Left renal pelvis (tissue), 4 donors: ENCODE results near the gene KRTAP10-6. TPM values are rescaled to one million over a fixed set of nuclear protein-coding genes. Genes with fewer than 3 reads are reported as not detected.
"Not testable (repeated sequence)": the region's sequence is repeated elsewhere in the genome, so short reads cannot be mapped to it uniquely, and the experiment has no call there.

Source experiments
- DNase-seq, 4 donors: peaks; one replicate each; pipeline ENCODE4 v3.0.0-alpha.2; 2013; ENCODE audit warnings: low read depth in 4 of 4, low spot score in 3 of 4
- polyA plus RNA-seq, 4 donors: library from polyadenylated mRNA; unstranded; fragments of 120-200 nt; gene quantifications; one replicate each; pipeline ENCODE4 v1.2.1, GENCODE V29; 2013; ENCODE audit not compliant: insufficient read length in 4 of 4

Gene KRTAP10-6
- polyA plus RNA-seq, 4 donors = not detected

DNA sequence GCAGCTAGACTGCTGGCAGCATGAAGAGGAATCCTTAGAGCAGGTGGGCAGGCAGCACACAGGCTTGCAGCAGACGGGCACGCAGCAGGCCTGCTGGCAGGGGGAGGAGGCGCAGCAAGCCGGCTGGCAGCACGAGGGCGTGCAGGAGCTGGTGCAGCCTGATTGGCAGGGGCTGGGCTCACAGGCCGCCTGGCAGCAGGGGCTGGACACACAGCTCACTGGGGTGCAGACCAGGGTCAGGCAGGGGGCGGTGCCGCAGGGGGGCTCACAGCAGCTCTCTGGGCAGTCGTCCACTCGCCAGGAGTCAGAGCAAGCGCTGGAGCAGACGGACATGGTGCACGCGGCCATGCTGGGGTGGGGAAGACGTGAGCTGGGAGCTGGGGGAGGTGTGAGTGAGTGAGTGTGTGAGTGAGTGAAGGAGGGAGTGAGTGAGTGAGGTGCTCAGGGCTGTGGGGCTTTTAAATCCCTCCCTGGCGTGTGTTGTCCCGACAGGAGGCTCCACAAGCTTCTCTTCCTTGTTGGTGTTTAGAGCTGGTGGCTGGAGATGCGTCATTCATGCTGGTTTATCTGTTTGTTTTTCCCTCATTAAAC lies 12.0 kb downstream of the KRTAP10-6 start, which contains the start of gene KRTAP10-5:
TSS of gene KRTAP10-5 (minus strand) at position 374 of the 591 bp plus-strand sequence. CDS start at position 348, 26 bp downstream.
- not testable (repeated sequence) for DNase-seq

DNA sequence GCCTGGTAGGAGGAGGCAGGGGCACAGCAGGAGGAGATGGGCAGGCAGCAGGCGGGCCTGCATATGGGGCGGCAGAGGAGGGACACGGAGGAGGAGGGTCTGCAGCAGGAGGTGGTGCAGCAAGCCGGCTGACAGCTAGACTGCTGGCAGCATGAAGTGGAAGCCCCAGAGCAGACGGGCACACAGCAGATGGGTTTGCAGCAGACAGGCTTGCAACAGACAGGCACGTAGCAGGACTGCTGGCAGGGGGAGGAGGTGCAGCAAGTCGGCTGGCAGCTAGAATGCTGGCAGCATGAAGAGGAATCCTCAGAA lies 12.5 kb downstream of the KRTAP10-6 start:
- no peak for DNase-seq

DNA sequence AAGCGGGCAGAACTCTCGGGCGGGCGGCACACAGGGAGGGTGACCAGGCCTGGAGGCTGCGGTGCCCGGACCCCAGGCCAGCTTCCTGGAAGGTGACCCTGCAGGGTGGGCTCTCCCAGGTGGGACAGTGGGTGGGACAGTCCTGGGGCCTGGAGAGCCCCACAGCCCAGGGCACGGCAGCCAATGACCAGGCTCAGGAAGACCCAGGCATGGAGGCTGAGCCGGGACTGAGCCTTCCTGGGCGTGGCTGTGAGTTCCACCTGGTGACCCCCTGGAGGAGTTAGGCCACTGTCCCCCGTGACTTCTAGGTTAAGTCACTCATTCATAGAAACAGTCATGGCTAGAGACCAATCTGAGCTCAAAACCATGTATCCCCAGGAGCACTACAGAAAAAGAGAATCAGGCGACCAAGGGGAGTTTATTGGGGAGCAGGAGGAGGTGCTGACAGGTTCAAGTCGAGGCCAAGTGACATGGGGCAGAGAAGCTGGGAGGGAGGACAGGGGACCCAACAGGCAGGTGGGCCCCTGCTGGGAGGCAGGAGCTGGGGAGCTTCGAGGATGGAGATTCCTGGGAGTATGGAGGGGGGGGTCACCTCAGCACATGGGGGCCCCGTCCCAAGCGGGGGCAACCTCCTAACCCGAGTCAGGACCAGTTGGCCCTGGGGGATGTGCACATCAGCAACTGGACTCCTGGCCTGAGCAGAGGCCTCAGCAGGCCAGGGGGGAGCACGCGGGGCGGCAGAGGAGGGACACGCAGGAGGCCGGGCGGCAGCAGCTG lies 13.1 kb downstream of the KRTAP10-6 start:
- DNase-seq = no peak

DNA sequence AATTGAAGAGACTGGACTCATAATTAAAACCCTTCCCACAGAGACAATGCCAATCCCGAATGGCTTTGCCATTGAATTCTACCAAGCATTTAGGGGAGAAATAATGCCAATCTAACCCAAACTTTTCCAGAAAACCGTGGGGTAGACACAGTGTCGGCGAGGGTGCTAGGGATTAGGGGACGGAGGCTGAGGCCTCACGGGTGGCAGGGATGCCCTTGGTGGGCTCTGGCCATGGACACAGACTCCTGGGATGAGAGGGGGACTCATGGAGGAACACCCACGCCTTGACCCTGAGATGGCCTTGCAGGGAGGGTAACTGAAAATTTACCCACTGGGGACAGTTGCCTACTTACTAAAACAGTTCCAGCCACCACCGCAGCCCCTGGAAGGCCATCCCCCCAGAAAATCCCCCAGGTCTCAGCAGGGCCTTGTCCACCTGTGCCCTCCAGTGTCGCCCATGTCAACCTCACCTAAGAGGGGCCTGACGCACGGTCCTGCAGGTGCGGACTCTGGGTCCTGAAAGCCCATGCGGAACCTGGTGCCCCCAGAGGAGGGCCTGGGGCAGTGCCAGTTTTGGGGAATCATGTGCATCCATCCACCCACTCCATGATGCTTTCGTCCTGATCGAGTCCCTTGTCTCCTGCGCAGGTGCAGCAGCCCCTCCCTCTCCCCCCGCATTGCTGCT lies 13.8 kb downstream of the KRTAP10-6 start:
- no peak for DNase-seq

DNA sequence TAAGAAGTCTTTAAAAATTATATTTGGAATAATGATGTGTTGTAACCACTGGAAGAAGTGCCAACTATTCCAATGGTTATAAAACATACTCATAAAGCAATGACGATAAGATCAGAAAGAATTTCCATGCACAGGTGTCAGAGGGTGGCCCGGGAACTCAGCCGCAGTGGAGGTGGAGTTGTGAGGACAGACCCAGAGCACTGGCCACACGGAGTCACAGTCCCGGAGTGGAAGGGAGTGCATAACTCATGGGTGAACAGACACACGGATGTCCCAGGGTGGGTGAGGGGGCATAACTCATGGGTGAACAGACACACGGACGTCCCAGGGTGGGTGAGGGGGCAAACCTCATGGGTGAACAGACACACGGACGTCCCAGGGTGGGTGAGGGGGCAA lies 16.3 kb downstream of the KRTAP10-6 start:
- DNase-seq = no peak

DNA sequence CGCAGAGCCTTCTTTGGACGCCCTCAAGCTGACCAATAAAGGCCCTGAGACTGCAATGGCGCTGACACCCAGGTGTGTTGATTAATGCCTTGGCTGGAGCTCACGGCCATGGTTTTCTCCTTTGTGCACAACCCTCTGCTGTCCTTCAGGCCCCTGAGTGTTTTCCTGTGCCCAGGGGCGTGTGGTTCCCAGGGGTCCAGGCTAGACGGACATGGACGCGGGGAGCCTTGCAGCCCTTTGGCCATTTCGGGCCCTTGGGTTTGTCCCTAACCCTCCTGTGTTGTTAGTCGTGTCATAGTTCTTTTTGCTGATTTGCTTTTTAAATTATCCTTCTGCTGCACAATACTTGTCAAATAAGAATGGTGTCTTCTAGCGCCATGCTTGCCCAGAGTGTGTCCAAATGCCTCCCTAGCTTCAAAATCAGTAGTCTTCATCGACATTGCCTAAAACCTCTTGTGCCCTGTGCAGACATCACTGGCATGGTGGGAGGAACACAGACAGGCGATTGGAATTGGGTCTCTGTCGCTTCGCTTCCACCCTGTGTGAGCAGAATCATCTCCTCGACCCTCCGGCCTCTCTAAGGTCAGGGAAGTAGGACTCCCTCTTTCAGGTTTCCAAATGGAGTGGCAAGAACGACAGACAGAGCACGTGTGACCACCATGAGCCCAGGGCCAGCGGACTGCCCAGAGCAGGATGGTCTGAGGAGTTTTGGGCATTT lies 16.8 kb downstream of the KRTAP10-6 start:
- DNase-seq = no peak

DNA sequence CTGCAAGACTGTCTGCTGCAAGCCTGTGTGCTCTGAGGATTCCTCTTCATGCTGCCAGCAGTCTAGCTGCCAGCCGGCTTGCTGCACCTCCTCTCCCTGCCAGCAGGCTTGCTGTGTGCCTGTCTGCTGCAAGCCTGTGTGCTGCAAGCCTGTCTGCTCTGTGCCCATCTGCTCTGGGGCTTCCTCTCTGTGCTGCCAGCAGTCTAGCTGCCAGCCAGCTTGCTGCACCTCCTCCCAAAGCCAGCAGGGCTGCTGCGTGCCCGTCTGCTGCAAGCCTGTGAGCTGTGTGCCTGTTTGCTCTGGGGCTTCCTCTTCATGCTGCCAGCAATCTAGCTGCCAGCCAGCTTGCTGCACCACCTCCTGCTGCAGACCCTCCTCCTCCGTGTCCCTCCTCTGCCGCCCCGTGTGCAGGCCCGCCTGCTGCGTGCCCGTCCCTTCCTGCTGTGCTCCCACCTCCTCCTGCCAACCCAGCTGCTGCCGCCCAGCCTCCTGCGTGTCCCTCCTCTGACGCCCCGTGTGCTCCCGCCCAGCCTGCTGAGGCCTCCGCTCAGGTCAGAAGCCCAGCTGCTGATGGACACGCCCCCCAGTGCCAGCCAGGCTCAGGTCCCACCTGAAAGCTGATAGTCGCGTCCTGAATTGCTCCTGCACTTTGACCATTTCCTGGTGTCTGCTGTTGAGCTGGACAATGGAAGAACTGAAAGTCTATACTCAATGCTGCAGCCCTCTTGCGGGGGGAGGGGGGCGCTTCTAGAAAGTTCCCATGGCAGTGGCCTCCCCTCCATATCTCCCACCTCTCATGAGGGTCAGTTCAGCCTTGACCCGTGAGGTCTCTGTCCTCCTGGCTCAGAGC lies 17.6 kb downstream of the KRTAP10-6 start:
- no peak for DNase-seq

DNA sequence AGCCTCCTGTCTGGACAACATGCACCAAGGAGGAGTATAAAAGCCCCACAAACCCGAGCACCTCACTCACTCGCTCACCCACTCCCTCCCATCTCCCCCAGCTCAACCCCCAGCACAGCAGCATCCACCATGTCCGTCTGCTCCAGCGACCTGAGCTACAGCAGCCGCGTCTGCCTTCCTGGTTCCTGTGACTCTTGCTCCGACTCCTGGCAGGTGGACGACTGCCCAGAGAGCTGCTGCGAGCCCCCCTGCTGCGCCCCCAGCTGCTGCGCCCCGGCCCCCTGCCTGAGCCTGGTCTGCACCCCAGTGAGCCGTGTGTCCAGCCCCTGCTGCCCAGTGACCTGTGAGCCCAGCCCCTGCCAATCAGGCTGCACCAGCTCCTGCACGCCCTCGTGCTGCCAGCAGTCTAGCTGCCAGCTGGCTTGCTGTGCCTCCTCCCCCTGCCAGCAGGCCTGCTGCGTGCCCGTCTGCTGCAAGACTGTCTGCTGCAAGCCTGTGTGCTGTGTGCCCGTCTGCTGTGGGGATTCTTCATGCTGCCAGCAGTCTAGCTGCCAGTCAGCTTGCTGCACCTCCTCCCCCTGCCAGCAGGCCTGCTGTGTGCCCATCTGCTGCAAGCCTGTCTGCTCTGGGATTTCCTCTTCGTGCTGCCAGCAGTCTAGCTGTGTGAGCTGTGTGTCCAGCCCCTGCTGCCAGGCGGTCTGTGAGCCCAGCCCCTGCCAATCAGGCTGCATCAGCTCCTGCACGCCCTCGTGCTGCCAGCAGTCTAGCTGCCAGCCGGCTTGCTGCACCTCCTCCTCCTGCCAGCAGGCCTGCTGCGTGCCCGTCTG lies 18.5 kb downstream of the KRTAP10-6 start, which contains the start of gene KRTAP10-4:
TSS of gene KRTAP10-4 (plus strand) at position 100 of the 827 bp plus-strand sequence. CDS start at position 130, 30 bp downstream.
- DNase-seq = not testable (repeated sequence)

DNA sequence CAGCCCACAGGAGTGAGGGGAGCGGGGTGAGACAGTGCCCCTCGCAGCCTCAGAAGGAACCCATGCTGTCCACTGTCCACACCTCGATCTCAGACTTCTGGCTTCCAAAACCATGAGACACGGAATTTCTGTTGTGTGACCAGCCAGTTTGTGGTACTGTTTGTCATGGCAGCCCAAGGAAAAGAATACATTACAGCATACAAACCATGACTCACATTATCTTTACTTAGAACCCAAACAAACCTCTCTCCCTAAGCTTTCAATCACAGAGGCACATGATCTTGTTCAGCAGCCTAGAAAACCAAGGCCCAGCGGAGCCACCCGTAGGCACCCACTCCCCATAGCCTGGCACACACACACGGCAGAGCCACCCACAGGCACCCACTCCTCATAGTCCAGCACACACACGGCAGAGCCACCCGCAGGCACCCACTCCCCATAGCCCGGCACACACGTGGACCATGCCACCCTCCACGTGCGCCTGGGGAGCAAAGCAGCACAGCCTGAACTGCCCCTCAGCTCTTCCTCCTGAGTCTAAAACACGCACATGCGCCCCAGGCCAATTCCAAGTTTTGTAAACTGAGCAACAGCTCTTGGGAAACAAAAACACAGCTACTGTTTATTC lies 19.2 kb downstream of the KRTAP10-6 start:
- no peak for DNase-seq

DNA sequence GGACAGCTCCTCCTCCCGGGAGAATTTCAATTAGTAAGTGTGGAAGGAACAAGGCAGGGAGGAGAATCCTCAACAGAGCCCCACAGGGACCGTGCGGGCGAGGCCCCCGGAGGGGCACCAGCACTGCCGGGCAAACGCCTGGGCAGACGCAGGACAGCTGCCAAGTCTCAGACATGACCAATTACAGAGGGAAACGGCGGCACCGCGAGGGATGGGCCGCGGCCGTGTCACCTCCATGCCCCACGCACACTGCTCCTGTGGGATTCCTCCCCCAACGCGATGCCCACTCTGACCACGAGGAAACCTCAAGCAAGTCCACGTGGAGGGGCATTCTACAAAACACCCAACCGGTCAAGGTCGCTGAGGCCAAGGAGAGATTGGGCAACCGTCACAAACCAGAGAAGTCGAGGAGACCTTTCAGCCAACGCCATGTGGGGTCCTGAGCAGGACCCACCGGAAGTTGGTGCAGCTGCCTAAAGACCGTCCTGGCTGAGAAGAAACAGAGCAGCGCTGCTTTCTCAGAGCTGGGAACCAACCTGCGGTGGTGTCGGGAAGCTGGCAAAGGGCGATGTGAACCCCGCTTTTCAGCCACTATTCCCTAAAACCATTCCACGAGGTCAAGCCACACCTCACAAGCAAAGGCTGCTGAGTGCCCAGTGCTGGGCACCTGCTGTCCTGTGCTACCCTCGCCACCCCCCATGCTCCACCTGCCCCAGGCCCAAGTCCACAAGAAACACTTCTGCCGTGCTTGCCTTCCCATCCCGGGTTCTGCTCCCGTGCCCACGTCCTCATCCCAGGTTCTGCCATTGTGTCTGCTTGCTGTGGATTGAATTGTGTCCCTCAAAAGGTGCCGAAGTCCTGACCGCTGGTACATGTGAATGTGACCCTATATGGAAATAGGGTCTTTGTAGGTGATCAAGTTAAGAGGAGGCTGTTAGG lies 20.2 kb downstream of the KRTAP10-6 start:
- DNase-seq = no peak

DNA sequence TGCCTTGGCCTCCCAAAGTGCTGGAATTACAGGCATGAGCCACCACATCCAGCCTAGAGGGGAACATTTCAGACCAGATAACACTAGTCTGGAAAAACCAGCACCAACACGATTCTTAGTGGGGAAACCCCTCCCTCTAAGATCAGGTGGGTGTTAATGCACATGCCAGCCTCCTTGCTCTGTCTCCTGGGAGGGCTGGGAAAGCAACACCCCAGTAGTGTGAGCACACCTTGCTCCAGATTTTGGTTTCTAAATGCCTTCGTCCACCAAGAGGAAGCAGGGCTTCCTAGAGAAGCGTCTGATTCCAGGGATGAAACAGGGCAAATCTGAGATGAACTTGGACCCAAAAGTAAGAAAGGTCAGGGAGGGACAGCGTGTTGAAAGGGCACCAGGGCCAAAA lies 21.0 kb downstream of the KRTAP10-6 start:
- DNase-seq = no peak

DNA sequence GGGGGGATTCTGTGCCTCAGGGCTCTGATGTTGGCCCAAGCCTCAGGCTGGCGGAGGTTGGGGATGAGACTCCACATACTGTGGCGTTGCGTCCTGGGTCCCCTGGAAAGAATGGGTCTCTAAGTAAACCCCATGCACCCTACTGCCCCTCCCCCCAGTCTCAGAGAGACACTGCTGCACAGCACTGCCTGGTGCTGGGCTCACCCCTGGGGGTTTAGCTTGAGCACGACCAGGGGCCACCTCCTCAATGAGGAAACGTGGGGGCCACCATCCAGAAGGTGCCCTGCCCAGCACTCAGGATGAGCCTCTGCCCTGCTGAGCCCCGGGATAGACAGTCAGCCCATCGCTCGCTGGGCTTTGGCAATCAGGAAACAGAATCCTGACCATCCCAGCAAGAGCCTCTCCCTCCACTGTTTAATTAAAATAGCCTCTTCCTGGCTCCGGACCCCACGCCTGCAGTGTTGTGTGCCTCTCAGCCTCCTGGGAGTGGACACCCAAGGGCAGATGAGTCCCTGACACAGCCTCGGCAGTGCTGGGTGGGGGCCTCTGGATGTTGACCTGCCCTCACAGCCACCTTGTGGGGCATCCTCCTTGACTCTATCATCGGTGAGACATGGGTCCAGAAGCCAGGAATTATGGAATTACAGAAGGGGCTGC lies 22.3 kb downstream of the KRTAP10-6 start:
- no peak for DNase-seq

DNA sequence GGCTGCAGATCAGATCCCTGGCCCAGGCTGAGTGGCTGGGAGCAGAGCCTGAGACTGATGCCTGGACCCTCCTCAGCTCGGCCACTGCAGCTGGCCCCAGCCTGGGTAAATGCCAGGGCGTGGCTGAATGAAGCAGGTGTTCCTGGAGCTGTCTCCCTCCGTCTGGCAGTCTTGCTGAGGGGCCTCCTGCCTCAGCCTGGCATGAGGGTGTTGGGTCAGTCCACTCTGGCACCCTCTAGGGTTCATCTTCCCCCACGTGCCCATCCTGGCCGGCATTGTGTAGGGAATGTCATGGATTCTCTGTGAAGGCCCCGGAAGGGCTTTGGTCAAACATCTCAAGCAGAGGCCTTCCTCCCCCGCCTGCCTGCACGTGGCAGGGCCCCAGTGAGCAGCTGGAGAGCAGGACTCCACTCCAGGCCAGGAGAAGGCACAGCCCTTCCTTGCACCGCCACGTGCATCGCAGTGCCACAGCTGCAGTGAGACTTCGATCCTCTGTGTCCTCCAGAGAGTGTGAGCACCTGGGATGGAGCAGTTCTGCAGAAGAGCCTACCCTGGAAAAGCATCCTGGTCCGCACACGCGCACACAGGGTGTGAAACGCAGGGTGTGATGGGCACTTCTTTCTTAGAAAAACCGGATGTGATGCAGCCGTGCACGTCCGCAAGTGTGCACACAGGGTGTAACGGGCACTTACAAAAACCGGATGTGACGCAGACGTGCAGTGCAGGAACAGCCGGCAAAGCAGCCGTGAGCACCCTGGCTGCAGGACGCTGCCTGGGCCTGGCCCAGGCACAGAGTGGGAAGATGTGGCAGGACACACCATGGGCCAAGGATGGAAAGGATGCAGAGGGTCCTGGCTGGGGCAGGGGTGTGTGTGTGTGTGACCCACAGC lies 23.4 kb downstream of the KRTAP10-6 start:
- no peak for DNase-seq

DNA sequence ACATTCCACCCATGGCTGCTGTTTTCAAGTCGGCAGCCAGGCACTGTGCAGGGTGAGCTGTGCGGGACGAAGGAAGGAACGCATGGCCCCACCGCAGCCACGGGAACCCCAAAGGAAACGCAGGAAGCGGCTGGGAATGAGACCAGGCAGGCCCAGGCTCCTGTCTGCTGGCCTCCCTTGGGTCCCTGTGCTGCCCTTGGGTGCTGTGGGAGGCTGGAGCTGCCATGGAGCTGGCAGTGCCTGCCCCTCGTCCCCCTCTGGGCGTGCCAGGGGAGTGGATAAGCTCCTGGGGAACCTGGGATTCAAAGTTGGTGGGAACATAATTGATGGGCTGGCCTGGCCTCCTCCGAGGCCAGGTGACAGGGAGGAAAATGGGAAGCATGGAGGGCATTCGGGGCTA lies 24.0 kb downstream of the KRTAP10-6 start:
- DNase-seq = no peak

DNA sequence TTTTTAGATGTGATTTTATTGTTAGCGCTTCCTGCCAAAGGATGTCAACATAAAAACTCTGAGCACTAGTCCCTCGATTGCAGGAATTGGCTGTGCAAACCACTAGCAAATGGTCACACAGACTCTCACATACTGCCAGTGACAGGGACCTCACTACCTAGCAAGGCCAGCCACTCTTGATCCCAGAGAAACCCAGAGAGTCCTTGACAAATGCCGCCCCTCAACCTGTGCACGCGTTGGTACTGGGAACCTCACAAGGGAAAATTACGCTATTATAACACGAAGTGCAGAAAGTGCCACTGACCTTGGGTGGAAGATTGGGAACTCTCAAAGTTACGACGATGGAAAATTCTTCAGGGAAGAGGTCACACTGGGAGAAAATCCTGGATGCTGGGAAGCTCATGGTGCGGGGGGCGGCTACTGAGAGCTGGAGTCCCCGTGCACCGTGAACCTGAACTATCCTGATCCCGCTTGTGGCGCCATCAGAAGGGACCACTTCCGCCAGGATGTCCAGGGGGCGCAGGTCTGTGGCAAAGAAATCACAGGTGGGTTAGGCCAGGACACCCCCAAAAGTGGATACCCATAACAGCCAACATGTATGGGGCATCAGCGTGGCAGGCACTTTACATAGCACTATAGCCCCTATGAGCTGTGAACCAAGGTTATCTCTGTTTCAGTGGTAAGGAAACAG lies 24.7 kb downstream of the KRTAP10-6 start:
- DNase-seq = no peak

DNA sequence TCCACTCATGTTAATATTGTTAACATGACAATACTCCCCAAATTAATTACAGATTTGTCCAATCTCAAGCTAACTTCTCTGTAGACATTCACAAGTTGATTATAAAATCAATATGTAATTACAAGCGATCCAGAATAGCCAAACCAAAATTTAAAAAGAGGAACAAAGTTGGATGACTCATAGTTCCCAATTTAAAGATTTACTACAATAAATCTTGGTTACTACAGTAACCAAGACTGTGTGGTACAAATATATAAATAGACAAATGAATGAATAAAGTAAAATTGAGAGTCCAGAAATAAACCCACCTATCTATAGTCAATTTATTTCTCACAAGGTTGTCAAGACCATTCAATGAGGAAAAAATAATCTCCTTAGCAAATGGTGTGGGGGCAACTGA lies 25.9 kb downstream of the KRTAP10-6 start:
- DNase-seq = no peak
